Mammary epithelial cell (primary cell): ENCODE data around the gene CACNA2D1.

Experiments used
- EZH2 ChIP-seq: IDR thresholded peaks from 2 replicates; pipeline ENCODE4 v1.6.1; 2012; ENCODE audit warnings: low read length, inconsistent platforms, borderline replicate concordance
- TF ChIP-seq, protein P1 (sequence below), 2 donors: IDR thresholded peaks in 1 of 2; conservative IDR thresholded peaks in 1 of 2; 2 replicates each; pipeline ENCODE4 v1.5.1; 2011 to 2012; ENCODE audit warnings: inconsistent platforms in 2 of 2, low read length in 2 of 2, mild to moderate bottlenecking in 2 of 2, control low read depth in 1 of 2, low read depth in 1 of 2; ENCODE audit not compliant: insufficient read depth in 1 of 2; ENCODE audit errors: extremely low read depth in 1 of 2

DNA sequence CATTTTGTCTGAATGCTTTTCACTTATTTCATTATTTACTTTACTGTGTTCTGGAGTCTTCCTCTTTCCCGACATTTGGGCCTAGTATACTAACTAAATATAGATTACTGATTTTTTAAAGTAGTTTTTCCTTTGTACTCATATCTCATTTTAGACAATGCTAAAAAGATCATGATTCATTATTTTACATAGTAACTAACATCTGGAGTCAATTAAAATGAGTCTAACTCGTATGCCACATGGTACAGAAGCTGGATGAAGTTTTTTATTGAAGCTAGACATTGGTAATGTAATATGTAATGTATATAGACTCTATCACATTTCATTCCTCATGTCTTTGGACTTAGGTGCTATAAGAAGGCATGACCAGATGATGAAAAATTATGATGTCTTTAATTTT lies 517.4 kb downstream of the CACNA2D1 start:
- TF ChIP-seq, protein P1, sequence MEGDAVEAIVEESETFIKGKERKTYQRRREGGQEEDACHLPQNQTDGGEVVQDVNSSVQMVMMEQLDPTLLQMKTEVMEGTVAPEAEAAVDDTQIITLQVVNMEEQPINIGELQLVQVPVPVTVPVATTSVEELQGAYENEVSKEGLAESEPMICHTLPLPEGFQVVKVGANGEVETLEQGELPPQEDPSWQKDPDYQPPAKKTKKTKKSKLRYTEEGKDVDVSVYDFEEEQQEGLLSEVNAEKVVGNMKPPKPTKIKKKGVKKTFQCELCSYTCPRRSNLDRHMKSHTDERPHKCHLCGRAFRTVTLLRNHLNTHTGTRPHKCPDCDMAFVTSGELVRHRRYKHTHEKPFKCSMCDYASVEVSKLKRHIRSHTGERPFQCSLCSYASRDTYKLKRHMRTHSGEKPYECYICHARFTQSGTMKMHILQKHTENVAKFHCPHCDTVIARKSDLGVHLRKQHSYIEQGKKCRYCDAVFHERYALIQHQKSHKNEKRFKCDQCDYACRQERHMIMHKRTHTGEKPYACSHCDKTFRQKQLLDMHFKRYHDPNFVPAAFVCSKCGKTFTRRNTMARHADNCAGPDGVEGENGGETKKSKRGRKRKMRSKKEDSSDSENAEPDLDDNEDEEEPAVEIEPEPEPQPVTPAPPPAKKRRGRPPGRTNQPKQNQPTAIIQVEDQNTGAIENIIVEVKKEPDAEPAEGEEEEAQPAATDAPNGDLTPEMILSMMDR (conservative IDR thresholded peaks at IDR 0.05 in 1 of 2, IDR thresholded peaks at IDR 0.05 in 1 of 2; ENCODE audit: extremely low read depth in 1 of 2, insufficient read depth in 1 of 2, low read depth in 1 of 2, low read length in 2 of 2), result no peak
- no peak for TF ChIP-seq EZH2
